HUDEP-2 (cell line): ENCODE data around the gene PLXND1.

ENCODE experiments used
- DNase-seq, 76 experiments: peaks; one replicate each; lab custom pipeline; 2025; ENCODE audit not compliant: unreplicated experiment in 76 of 76; lab: John Stamatoyannopoulos, UW

Gene PLXND1

GRCh38 chr3:129587566-129588210 is 18.8 kb downstream of the PLXND1 start:
- no peak for DNase-seq

- peak in 30 of 76 experiments; percentile 8 to 52 (median 27) for DNase-seq
Observed at GRCh38 chr3:129586746-129587430, 19.6 kb downstream of the PLXND1 start.

- peak in 32 of 76 experiments; percentile 3 to 49 (median 22) for DNase-seq
Observed at GRCh38 chr3:129585949-129586657, 20.4 kb downstream of the PLXND1 start.

- no peak for DNase-seq
Observed at GRCh38 chr3:129584631-129585030, 21.8 kb downstream of the PLXND1 start.

- DNase-seq, result no peak
Observed at GRCh38 chr3:129583289-129583688, 23.2 kb downstream of the PLXND1 start.

GRCh38 chr3:129582799-129583198 is 23.7 kb downstream of the PLXND1 start:
- DNase-seq, result no peak

- no peak for DNase-seq
Observed at GRCh38 chr3:129581623-129582022, 24.9 kb downstream of the PLXND1 start.

- DNase-seq, result no peak
Observed at GRCh38 chr3:129579991-129580390, 26.5 kb downstream of the PLXND1 start.

GRCh38 chr3:129577925-129578786 is 28.3 kb downstream of the PLXND1 start:
- DNase-seq, result peak in 74 of 76 experiments; percentile 55 to 92 (median 83)

- peak in 73 of 76 experiments; percentile 6 to 86 (median 62) for DNase-seq
Observed at GRCh38 chr3:129577366-129577765, 29.1 kb downstream of the PLXND1 start.

GRCh38 chr3:129576514-129577352 is 29.7 kb downstream of the PLXND1 start:
- peak in 29 of 76 experiments; percentile 12 to 74 (median 40) for DNase-seq

- DNase-seq, result peak in 22 of 76 experiments; percentile 14 to 60 (median 32)
Observed at GRCh38 chr3:129575997-129576384, 30.5 kb downstream of the PLXND1 start.

- peak in 21 of 76 experiments; percentile 13 to 60 (median 31) for DNase-seq
Observed at GRCh38 chr3:129575233-129575996, 31.1 kb downstream of the PLXND1 start.

- no peak for DNase-seq
Observed at GRCh38 chr3:129574206-129574605, 32.3 kb downstream of the PLXND1 start.

GRCh38 chr3:129573493-129573892 is 33.0 kb downstream of the PLXND1 start:
- DNase-seq, result no peak

- DNase-seq, result no peak
Observed at GRCh38 chr3:129572603-129573002, 33.9 kb downstream of the PLXND1 start.

- no peak for DNase-seq
Observed at GRCh38 chr3:129571605-129572547, 34.6 kb downstream of the PLXND1 start.

- DNase-seq, result no peak
Observed at GRCh38 chr3:129569856-129570255, 36.6 kb downstream of the PLXND1 start.
